K562 (cell line): ENCODE data around the gene SETX. TPM values are rescaled to one million over a fixed set of nuclear protein-coding genes. Genes with fewer than 3 reads are reported as not detected.

Experiments
- ATAC-seq: fragments of 200-7000 bp; cut with Tn5 transposase; 3 replicates; pipeline ENCODE4 v1.9.1; 2020; ENCODE audit warnings: moderate library complexity
- BruUV-seq: library from RNA; stranded (reverse); fragments of 400-500 nt; replicated peaks from 2 replicates; lab custom pipeline; 2021; lab: Mats Ljungman, UMichigan
- CTCF ChIA-PET: fragments of 300-600 bp; formaldehyde crosslinking; extraction: SDS; loops from one replicate; lab custom pipeline; 2021; ENCODE audit warnings: low intra/inter-chr PET ratio; lab: Yijun Ruan, JAX
- POLR2A ChIA-PET: fragments of 300-600, 350-650 bp; sonication (Branson Sonifier 250); formaldehyde crosslinking; extraction: SDS; loops from one replicate; lab custom pipeline; 2021; ENCODE audit warnings: antibody characterized with exemption, inconsistent platforms; lab: Yijun Ruan, JAX
- DNase-seq, 4 experiments: peaks; one replicate each; pipeline versions ENCODE4 v3.0.0 to v3.0.0-alpha.2; 2011 to 2018; ENCODE audit warnings: low spot score in 3 of 4, mixed read lengths in 3 of 4; ENCODE audit errors: extremely low read depth in 1 of 4
- FAIRE-seq: peaks from 2 replicates; lab custom pipeline; 2011; peaks lifted over from hg19 to GRCh38; lab: Jason Lieb, UNC
- H2AFZ ChIP-seq: 2 replicates; pipeline ENCODE4 v1.6.0; 2011; ENCODE audit warnings: low read depth, low read length, control low read depth, inconsistent platforms
- H3K27ac ChIP-seq: fragments of 200-600 bp; 3 replicates; pipeline ENCODE4 v1.8.0; 2011; ENCODE audit warnings: low read depth, mild to moderate bottlenecking, control low read depth, inconsistent platforms, low read length, moderate library complexity, mixed read lengths; ENCODE audit errors: extremely low read depth
- H3K27me3 ChIP-seq, 2 experiments: fragments of 300-600 bp in 1 of 2; 2 replicates in 1 of 2; 3 replicates in 1 of 2; pipeline versions ENCODE4 v1.6.0 to v1.8.0; 2011; ENCODE audit warnings: inconsistent platforms in 2 of 2, low read length in 2 of 2, mild to moderate bottlenecking in 1 of 2, mixed read lengths in 1 of 2, moderate library complexity in 1 of 2; ENCODE audit not compliant: control insufficient read depth in 2 of 2, insufficient read depth in 2 of 2
- H3K36me3 ChIP-seq: fragments of 300-600 bp; 3 replicates; pipeline ENCODE4 v1.8.0; 2011; ENCODE audit warnings: mild to moderate bottlenecking, low read length, inconsistent platforms; ENCODE audit not compliant: control insufficient read depth, insufficient read depth
- H3K4me1 ChIP-seq, 2 experiments: fragments of 200-600 bp in 1 of 2; replicated peaks in 1 of 2; 2 replicates in 1 of 2; 3 replicates in 1 of 2; pipeline versions ENCODE4 v1.5.1 to v1.8.0; 2011; ENCODE audit warnings: inconsistent platforms in 2 of 2, low read length in 2 of 2, mild to moderate bottlenecking in 1 of 2, mixed read lengths in 1 of 2, moderate library complexity in 1 of 2; ENCODE audit not compliant: control insufficient read depth in 2 of 2, insufficient read depth in 2 of 2
- H3K4me2 ChIP-seq: 2 replicates; pipeline ENCODE4 v1.6.1; 2011; ENCODE audit warnings: low read length, control low read depth, inconsistent platforms, mixed read lengths; ENCODE audit not compliant: insufficient read depth
- H3K4me3 ChIP-seq: fragments of 200-600 bp; sonication (generic), shearing (Covaris generic); 2 replicates; pipeline ENCODE4 v1.5.1; 2016; ENCODE audit warnings: control low read depth, inconsistent platforms
- H3K79me2 ChIP-seq: fragments of 200-600 bp; 3 replicates; pipeline ENCODE4 v1.8.0; 2011; ENCODE audit warnings: low read length, inconsistent platforms; ENCODE audit not compliant: control insufficient read depth, insufficient read depth
- H3K9ac ChIP-seq, 2 experiments: 2 replicates each; pipeline versions ENCODE4 v1.6.0 to v1.6.1; 2011; ENCODE audit warnings: low read depth in 2 of 2, low read length in 2 of 2, control low read depth in 1 of 2, inconsistent platforms in 1 of 2, mild to moderate bottlenecking in 1 of 2, mixed read lengths in 1 of 2; ENCODE audit not compliant: insufficient read depth in 1 of 2
- H3K9me1 ChIP-seq: one replicate; pipeline ENCODE4 v1.6.0; 2011; ENCODE audit warnings: inconsistent platforms, mild to moderate bottlenecking, low read length, moderate library complexity; ENCODE audit not compliant: control insufficient read depth, insufficient read depth
- H3K9me3 ChIP-seq: replicated peaks from 2 replicates; pipeline ENCODE4 v1.5.1; 2011; ENCODE audit warnings: low read depth, low read length, inconsistent platforms; ENCODE audit not compliant: control insufficient read depth, insufficient read depth
- H4K20me1 ChIP-seq: replicated peaks from 2 replicates; pipeline ENCODE4 v1.6.1; 2011; ENCODE audit warnings: low read length, inconsistent platforms, mixed read lengths; ENCODE audit not compliant: control insufficient read depth, insufficient read depth
- ASH1L ChIP-seq: fragments of 450-650 bp; IDR thresholded peaks from 2 replicates; pipeline ENCODE4 v1.6.1; 2018; ENCODE audit warnings: borderline replicate concordance, mild to moderate bottlenecking, low read depth; ENCODE audit not compliant: partially characterized antibody
- CXXC5 ChIP-seq: fragments of 250-450 bp; sonication (Bioruptor Pico); IDR thresholded peaks from 2 replicates; pipeline ENCODE4 v1.8.0; 2022; ENCODE audit warnings: inconsistent platforms, mild to moderate bottlenecking, moderate library complexity
- HDAC6 ChIP-seq: IDR thresholded peaks from 2 replicates; pipeline ENCODE4 v1.6.1; 2012; ENCODE audit warnings: low read depth, mild to moderate bottlenecking, control low read depth, inconsistent platforms, low read length, moderate library complexity
- HNRNPH1 ChIP-seq: fragments of 200-400 bp; formaldehyde crosslinking; optimal IDR thresholded peaks from 2 replicates; pipeline ENCODE3; 2017; ENCODE audit warnings: low read depth, mild to moderate bottlenecking, low read length, moderate library complexity
- MYC ChIP-seq, 2 experiments: fragments of 250-450 bp in 1 of 2; sonication (Bioruptor Pico) in 1 of 2; IDR thresholded peaks; 2 replicates each; pipeline versions ENCODE4 v1.5.1 to v1.6.1; 2012 to 2021; ENCODE audit warnings: low read depth in 2 of 2, borderline replicate concordance in 1 of 2, improper control_type of control experiment in 1 of 2, low read length in 1 of 2, mild to moderate bottlenecking in 1 of 2, moderate library complexity in 1 of 2
- PHTF2 ChIP-seq: fragments of 250-450 bp; sonication (Bioruptor Pico); IDR thresholded peaks from 2 replicates; pipeline ENCODE4 v1.5.0; 2021; ENCODE audit warnings: mild to moderate bottlenecking
- SRSF3 ChIP-seq: fragments of 200-400 bp; formaldehyde crosslinking; IDR thresholded peaks from 2 replicates; pipeline ENCODE4 v1.6.1; 2016; ENCODE audit warnings: mild to moderate bottlenecking, low read length, moderate library complexity; ENCODE audit not compliant: insufficient read depth
- SRSF7 ChIP-seq: fragments of 200-400 bp; formaldehyde crosslinking; optimal IDR thresholded peaks from 2 replicates; pipeline ENCODE3; 2017; ENCODE audit warnings: mild to moderate bottlenecking, low read depth, low read length
- ZNF445 ChIP-seq: fragments of 250-450 bp; sonication (Bioruptor Pico); IDR thresholded peaks from 2 replicates; pipeline ENCODE4 v1.4.0; 2020; ENCODE audit warnings: low read depth, mild to moderate bottlenecking, moderate library complexity
- WGBS: fragments of 100-300 bp; shearing (Covaris generic); methylation state at CpG from one replicate; pipeline ENCODE4 v1.1.6; 2016; ENCODE audit warnings: low coverage, mixed read lengths; ENCODE audit not compliant: insufficient coverage; ENCODE audit errors: missing lambda C conversion rate; 5-methylcytosine and 5-hydroxymethylcytosine counted together
- in situ Hi-C: fragments of 300-500 bp; cut with MboI; formaldehyde crosslinking; loops from 4 replicates; pipeline ENCODE4 v1.15.0; 2018; ENCODE audit warnings: inconsistent platforms, mixed read lengths
- intact Hi-C: fragments of 100-400 bp; cut with micrococcal nuclease; formaldehyde crosslinking; loops from 2 replicates; pipeline ENCODE4 v1.14.2; 2022
- polyA plus RNA-seq, 8 experiments: library from polyadenylated mRNA; depleted of rRNA in 4 of 8; stranded (reverse) in 5 of 8; unstranded in 3 of 8; fragments of >200 nt; fragmentation: Nextera tagmentation in 2 of 8; fragmentation: Illumina TruSeq in 1 of 8; extraction: Ambion mirVana in 2 of 8; extraction: Trizol in 1 of 8; gene quantifications; 2 replicates each; pipeline versions ENCODE4 v1.2.1 to v1.2.3, GENCODE V29; 2011 to 2014; ENCODE audit warnings: inconsistent platforms in 1 of 8, missing spikeins in 1 of 8
- total RNA-seq, 7 experiments: library from RNA; depleted of rRNA in 6 of 7; stranded (reverse); fragments of >200 nt in 6 of 7; fragmentation: Illumina TruSeq in 2 of 7; extraction: Trizol in 2 of 7; gene quantifications; 2 replicates each; pipeline versions ENCODE4 v1.2.1 to v1.2.3, GENCODE V29; 2011 to 2021; ENCODE audit warnings: low replicate concordance in 1 of 7
- TF ChIP-seq, protein P1 (sequence below): fragments of 250-450 bp; sonication (Bioruptor Pico); IDR thresholded peaks from 2 replicates; pipeline ENCODE4 v1.8.0; 2022; ENCODE audit warnings: moderate library complexity, mild to moderate bottlenecking, inconsistent platforms
- TF ChIP-seq, protein P2 (sequence below), 2 experiments: IDR thresholded peaks in 1 of 2; conservative IDR thresholded peaks in 1 of 2; 2 replicates each; pipeline ENCODE4 v1.6.1; 2016; ENCODE audit warnings: low read depth in 2 of 2, mild to moderate bottlenecking in 1 of 2, missing compliant biosample characterization in 1 of 2, missing genetic modification characterization in 1 of 2, moderate library complexity in 1 of 2
- TF ChIP-seq, protein P3 (sequence below), 2 experiments: fragments of 450-650 bp; IDR thresholded peaks; 2 replicates each; pipeline ENCODE4 v1.6.1; 2018; ENCODE audit warnings: mild to moderate bottlenecking in 2 of 2, low read depth in 1 of 2; ENCODE audit not compliant: partially characterized antibody in 2 of 2

SETX gene
- total and polyA plus RNA-seq, 9 of the 15 experiments (the other 6 are each of a cell fraction or from before 2014, with no cell fraction given), result 8.7 to 45.7 (median 28.7) TPM

DNA sequence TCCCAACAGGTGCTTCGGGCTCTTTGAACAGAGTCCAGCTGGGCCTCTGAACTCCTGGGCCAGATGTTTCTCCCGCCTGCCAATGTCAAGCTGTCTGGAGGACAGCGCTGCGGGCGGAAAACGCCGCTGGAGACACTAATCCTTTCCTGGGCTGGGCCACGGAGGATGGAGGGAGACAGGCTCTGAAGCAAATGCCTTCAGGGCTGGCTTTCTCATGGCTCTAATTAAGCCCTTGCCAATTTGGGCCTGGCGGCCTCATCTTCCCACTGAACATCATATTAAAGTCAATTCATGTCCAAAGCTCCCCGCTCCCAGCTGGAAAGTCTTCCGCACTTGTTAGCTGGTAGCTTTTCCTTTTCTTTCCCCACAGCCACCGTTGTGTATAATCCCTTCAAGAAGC, 120.3 kb downstream of the SETX start:
- no TSS peak for BruUV-seq
- in situ Hi-C loops, result no loop called here
- 2% methylated on average over 5 of the region's 12 CpGs for WGBS
- Histone ChIP-seq H3K9me3 (no peaks in the 10 kb centered on the region), H4K20me1 (peaks cover 9% of the 10 kb centered on the region; the same call in 1 of the 2 replicates), H3K9ac (no peak overlapping the region), H3K4me3 (no peak overlapping the region), H3K36me3 (no peaks in the 10 kb centered on the region), H2AFZ (no peak overlapping the region), H3K4me1 (peaks cover 0 to 18% of the 10 kb centered on the region in 2 experiments; a peak in 1 of 5 replicates), H3K4me2 (no peak overlapping the region), H3K27me3 (peaks cover 23 to 75% of the 10 kb centered on the region in 2 experiments; a peak in 4 of 5 replicates), H3K79me2 (no peaks in the 10 kb centered on the region), H3K27ac (no peak overlapping the region), H3K9me1 (no peaks in the 10 kb centered on the region)
- ChIA-PET CTCF (interaction anchor here (1.1 kb wide), 1 partner anchor 472 kb away, joined by 5 read pairs; no protein-coding TSS in a partner anchor), POLR2A (no interaction called here)
- ATAC-seq, result no peak
- TF ChIP-seq, protein P1, sequence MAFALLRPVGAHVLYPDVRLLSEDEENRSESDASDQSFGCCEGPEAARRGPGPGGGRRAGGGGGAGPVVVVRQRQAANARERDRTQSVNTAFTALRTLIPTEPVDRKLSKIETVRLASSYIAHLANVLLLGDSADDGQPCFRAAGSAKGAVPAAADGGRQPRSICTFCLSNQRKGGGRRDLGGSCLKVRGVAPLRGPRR (CRISPR knock-in tag), result no peak
- TF ChIP-seq HNRNPH1, result no peak
- TF ChIP-seq HDAC6, result no peak
- no peak for TF ChIP-seq CXXC5 (CRISPR knock-in tag)
- TF ChIP-seq PHTF2, result no peak
- TF ChIP-seq ZNF445 (CRISPR knock-in tag), result no peak
- TF ChIP-seq, protein P2, sequence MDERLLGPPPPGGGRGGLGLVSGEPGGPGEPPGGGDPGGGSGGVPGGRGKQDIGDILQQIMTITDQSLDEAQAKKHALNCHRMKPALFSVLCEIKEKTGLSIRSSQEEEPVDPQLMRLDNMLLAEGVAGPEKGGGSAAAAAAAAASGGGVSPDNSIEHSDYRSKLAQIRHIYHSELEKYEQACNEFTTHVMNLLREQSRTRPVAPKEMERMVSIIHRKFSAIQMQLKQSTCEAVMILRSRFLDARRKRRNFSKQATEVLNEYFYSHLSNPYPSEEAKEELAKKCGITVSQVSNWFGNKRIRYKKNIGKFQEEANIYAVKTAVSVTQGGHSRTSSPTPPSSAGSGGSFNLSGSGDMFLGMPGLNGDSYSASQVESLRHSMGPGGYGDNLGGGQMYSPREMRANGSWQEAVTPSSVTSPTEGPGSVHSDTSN (CRISPR knock-in tag; IDR thresholded peaks at IDR 0.05; ENCODE audit: low read depth), result no peak
- TF ChIP-seq, protein P2 (tag; conservative IDR thresholded peaks at IDR 0.05; ENCODE audit: low read depth), result no peak
- TF ChIP-seq MYC (IDR thresholded peaks at IDR 0.05; ENCODE audit: low read depth, low read length), result no peak
- no peak for TF ChIP-seq MYC (CRISPR knock-in tag; IDR thresholded peaks at IDR 0.05; ENCODE audit: borderline replicate concordance, low read depth)
- no peak for TF ChIP-seq SRSF7
- TF ChIP-seq SRSF3, result no peak
- TF ChIP-seq, protein P3, sequence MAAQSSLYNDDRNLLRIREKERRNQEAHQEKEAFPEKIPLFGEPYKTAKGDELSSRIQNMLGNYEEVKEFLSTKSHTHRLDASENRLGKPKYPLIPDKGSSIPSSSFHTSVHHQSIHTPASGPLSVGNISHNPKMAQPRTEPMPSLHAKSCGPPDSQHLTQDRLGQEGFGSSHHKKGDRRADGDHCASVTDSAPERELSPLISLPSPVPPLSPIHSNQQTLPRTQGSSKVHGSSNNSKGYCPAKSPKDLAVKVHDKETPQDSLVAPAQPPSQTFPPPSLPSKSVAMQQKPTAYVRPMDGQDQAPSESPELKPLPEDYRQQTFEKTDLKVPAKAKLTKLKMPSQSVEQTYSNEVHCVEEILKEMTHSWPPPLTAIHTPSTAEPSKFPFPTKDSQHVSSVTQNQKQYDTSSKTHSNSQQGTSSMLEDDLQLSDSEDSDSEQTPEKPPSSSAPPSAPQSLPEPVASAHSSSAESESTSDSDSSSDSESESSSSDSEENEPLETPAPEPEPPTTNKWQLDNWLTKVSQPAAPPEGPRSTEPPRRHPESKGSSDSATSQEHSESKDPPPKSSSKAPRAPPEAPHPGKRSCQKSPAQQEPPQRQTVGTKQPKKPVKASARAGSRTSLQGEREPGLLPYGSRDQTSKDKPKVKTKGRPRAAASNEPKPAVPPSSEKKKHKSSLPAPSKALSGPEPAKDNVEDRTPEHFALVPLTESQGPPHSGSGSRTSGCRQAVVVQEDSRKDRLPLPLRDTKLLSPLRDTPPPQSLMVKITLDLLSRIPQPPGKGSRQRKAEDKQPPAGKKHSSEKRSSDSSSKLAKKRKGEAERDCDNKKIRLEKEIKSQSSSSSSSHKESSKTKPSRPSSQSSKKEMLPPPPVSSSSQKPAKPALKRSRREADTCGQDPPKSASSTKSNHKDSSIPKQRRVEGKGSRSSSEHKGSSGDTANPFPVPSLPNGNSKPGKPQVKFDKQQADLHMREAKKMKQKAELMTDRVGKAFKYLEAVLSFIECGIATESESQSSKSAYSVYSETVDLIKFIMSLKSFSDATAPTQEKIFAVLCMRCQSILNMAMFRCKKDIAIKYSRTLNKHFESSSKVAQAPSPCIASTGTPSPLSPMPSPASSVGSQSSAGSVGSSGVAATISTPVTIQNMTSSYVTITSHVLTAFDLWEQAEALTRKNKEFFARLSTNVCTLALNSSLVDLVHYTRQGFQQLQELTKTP (IDR thresholded peaks at IDR 0.05; ENCODE audit: low read depth in 1 of 2, partially characterized antibody in 2 of 2), result no peak
- no peak for TF ChIP-seq ASH1L
- FAIRE-seq, result no peak
- DNase-seq, result no peak
- intact Hi-C loops, result no loop called here
